GM12878 (cell line): Measurements from ENCODE around the gene DHX40. TPM values are rescaled to one million over a fixed set of nuclear protein-coding genes. Genes with fewer than 3 reads are reported as not detected.

Experiments
- BCL3 ChIP-seq: IDR thresholded peaks from 2 replicates; pipeline ENCODE4 v1.6.1; 2011; ENCODE audit warnings: borderline replicate concordance, low read depth, mild to moderate bottlenecking, moderate library complexity, low read length; ENCODE audit not compliant: insufficient read depth, poor library complexity, severe bottlenecking
- CBX5 ChIP-seq: sonication (generic); IDR thresholded peaks from 2 replicates; pipeline ENCODE4 v1.6.1; 2016; ENCODE audit warnings: low read depth, moderate library complexity, mild to moderate bottlenecking, inconsistent platforms
- CHD2 ChIP-seq: IDR thresholded peaks from 2 replicates; pipeline ENCODE4 v1.6.1; 2011; ENCODE audit warnings: low read depth, low read length, improper control_type of control experiment, borderline replicate concordance
- EED ChIP-seq: sonication (generic); IDR thresholded peaks from 2 replicates; pipeline ENCODE4 v1.6.1; 2016; ENCODE audit warnings: antibody characterized with exemption, low read depth
- HDGF ChIP-seq: fragments of 450-650 bp; IDR thresholded peaks from 2 replicates; pipeline ENCODE4 v1.6.1; 2016; ENCODE audit warnings: antibody characterized with exemption
- KAT2A ChIP-seq: conservative IDR thresholded peaks from 2 replicates; pipeline ENCODE4 v1.6.1; 2011; ENCODE audit warnings: low read depth, low read length; ENCODE audit not compliant: control insufficient read depth
- KDM1A ChIP-seq: fragments of 200-600 bp; sonication (generic); IDR thresholded peaks from 2 replicates; pipeline ENCODE4 v1.6.1; 2016; ENCODE audit warnings: borderline replicate concordance
- MEF2B ChIP-seq: fragments of 450-650 bp; IDR thresholded peaks from 2 replicates; pipeline ENCODE4 v1.6.1; 2018; ENCODE audit warnings: mild to moderate bottlenecking, moderate library complexity; ENCODE audit not compliant: partially characterized antibody, poor library complexity, severe bottlenecking
- NFYA ChIP-seq: IDR thresholded peaks from 2 replicates; pipeline ENCODE4 v1.6.1; 2011; ENCODE audit warnings: low read depth, mild to moderate bottlenecking, low read length, improper control_type of control experiment, borderline replicate concordance
- NR2C2 ChIP-seq: IDR thresholded peaks from 2 replicates; pipeline ENCODE4 v1.6.1; 2011; ENCODE audit warnings: borderline replicate concordance, low read depth; ENCODE audit not compliant: control insufficient read depth, insufficient read length
- PAX5 ChIP-seq: IDR thresholded peaks from 2 replicates; pipeline ENCODE4 v1.6.1; 2011; ENCODE audit warnings: low read depth, low read length, borderline replicate concordance
- RELB ChIP-seq: fragments of 450-650 bp; IDR thresholded peaks from 2 replicates; pipeline ENCODE4 v1.6.1; 2017; ENCODE audit warnings: low read depth, mild to moderate bottlenecking, moderate library complexity
- TAF1 ChIP-seq: IDR thresholded peaks from 2 replicates; pipeline ENCODE4 v1.6.1; 2011; ENCODE audit warnings: mild to moderate bottlenecking, low read depth, low read length, borderline replicate concordance
- TCF3 ChIP-seq: IDR thresholded peaks from 2 replicates; pipeline ENCODE4 v1.6.1; 2012; ENCODE audit warnings: low read depth, mild to moderate bottlenecking, low read length, borderline replicate concordance; ENCODE audit not compliant: insufficient read depth
- TCF7 ChIP-seq: IDR thresholded peaks from 2 replicates; pipeline ENCODE4 v1.6.1; 2014; ENCODE audit warnings: antibody characterized with exemption, borderline replicate concordance
- ZBTB11 ChIP-seq: fragments of 450-650 bp; formaldehyde crosslinking; IDR thresholded peaks from 2 replicates; pipeline ENCODE4 v1.5.0; 2022; ENCODE audit warnings: mild to moderate bottlenecking, missing genetic modification characterization
- polyA plus RNA-seq, 11 experiments: library from polyadenylated mRNA; depleted of rRNA in 4 of 11; unstranded in 6 of 11; stranded (reverse) in 5 of 11; fragments of >200 nt; fragmentation: Nextera tagmentation in 4 of 11; fragmentation: Illumina TruSeq in 1 of 11; extraction: Ambion mirVana in 4 of 11; extraction: Trizol in 1 of 11; gene quantifications; 1 replicate in 1 of 11; 2 replicates in 10 of 11; pipeline versions ENCODE4 v1.2.1 to v1.2.3, GENCODE V29; 2011 to 2016; ENCODE audit warnings: inconsistent platforms in 2 of 11, missing spikeins in 2 of 11, low read depth in 1 of 11
- total RNA-seq, 4 experiments: library from RNA; depleted of rRNA in 3 of 4; stranded (reverse); fragments of >200 nt in 3 of 4; fragmentation: Illumina TruSeq in 1 of 4; extraction: Trizol in 1 of 4; gene quantifications; 2 replicates each; pipeline versions ENCODE4 v1.2.1 to v1.2.3, GENCODE V29; 2013 to 2021
- TF ChIP-seq, protein P1 (sequence below): IDR thresholded peaks from 2 replicates; pipeline ENCODE4 v1.6.1; 2011; ENCODE audit warnings: low read depth, low read length, improper control_type of control experiment, borderline replicate concordance
- TF ChIP-seq, protein P2 (sequence below): fragments of 450-650 bp; IDR thresholded peaks from 2 replicates; pipeline ENCODE4 v1.6.1; 2016; ENCODE audit warnings: mild to moderate bottlenecking

Gene DHX40
- total and polyA plus RNA-seq, 10 of the 15 experiments (the other 5 are each of a cell fraction or from before 2014, with no cell fraction given) = 4.8 to 29.2 (median 12.0) TPM

GRCh38 chr17:59641799-59642484 is 76.5 kb downstream of the DHX40 start (continued):
- TF ChIP-seq RELB (peak; percentile 87), CBX5 (0 out of 2 replicates have a peak, but pooled peaks have one; percentile 54), PAX5 (no peak), NR2C2 (no peak), HDGF (no peak), EED (peak; percentile 86), KAT2A (no peak), ZBTB11 (CRISPR knock-in tag) (no peak), CHD2 (no peak), MEF2B (peak; percentile 40), TCF7 (no peak), TCF3 (no peak), TAF1 (no peak), BCL3 (no peak), NFYA (no peak), KDM1A (no peak)
- TF ChIP-seq, protein P1, sequence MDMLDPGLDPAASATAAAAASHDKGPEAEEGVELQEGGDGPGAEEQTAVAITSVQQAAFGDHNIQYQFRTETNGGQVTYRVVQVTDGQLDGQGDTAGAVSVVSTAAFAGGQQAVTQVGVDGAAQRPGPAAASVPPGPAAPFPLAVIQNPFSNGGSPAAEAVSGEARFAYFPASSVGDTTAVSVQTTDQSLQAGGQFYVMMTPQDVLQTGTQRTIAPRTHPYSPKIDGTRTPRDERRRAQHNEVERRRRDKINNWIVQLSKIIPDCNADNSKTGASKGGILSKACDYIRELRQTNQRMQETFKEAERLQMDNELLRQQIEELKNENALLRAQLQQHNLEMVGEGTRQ = no peak
- TF ChIP-seq, protein P2, sequence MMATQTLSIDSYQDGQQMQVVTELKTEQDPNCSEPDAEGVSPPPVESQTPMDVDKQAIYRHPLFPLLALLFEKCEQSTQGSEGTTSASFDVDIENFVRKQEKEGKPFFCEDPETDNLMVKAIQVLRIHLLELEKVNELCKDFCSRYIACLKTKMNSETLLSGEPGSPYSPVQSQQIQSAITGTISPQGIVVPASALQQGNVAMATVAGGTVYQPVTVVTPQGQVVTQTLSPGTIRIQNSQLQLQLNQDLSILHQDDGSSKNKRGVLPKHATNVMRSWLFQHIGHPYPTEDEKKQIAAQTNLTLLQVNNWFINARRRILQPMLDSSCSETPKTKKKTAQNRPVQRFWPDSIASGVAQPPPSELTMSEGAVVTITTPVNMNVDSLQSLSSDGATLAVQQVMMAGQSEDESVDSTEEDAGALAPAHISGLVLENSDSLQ = peak; percentile 59
